HepG2 (cell line): ENCODE measurements around the gene CHMP4B. TPM values are rescaled to one million over a fixed set of nuclear protein-coding genes. Genes with fewer than 3 reads are reported as not detected.

Source experiments
- ADNP ChIP-seq: sonication (generic); formaldehyde crosslinking; IDR thresholded peaks from 2 replicates; pipeline ENCODE4 v1.4.0; 2020; ENCODE audit warnings: missing genetic modification reagents
- BORCS8-MEF2B ChIP-seq: sonication (generic); formaldehyde crosslinking; IDR thresholded peaks from 2 replicates; pipeline ENCODE4 v1.8.0; 2022; ENCODE audit warnings: mild to moderate bottlenecking, missing genetic modification reagents
- CAMTA2 ChIP-seq: sonication (generic); formaldehyde crosslinking; IDR thresholded peaks from 2 replicates; pipeline ENCODE4 v1.4.0; 2020; ENCODE audit warnings: mild to moderate bottlenecking, missing genetic modification reagents, borderline replicate concordance
- DNMT3B ChIP-seq: conservative IDR thresholded peaks from 2 replicates; pipeline ENCODE4 v1.6.1; 2016; ENCODE audit warnings: missing biosample characterization, control low read depth
- DR1 ChIP-seq: sonication (generic); formaldehyde crosslinking; IDR thresholded peaks from 2 replicates; pipeline ENCODE4 v1.8.0; 2021; ENCODE audit warnings: mild to moderate bottlenecking, missing genetic modification reagents, inconsistent platforms
- EP300 ChIP-seq, 3 experiments: sonication (generic) in 1 of 3; formaldehyde crosslinking in 1 of 3; IDR thresholded peaks; 2 replicates each; pipeline versions ENCODE4 v1.5.1 to v1.6.1; 2011 to 2020; ENCODE audit warnings: low read depth in 2 of 3, low read length in 2 of 3, borderline replicate concordance in 1 of 3, improper control_type of control experiment in 1 of 3, mild to moderate bottlenecking in 1 of 3, missing genetic modification reagents in 1 of 3, moderate library complexity in 1 of 3
- HDAC2 ChIP-seq: sonication (generic); formaldehyde crosslinking; IDR thresholded peaks from 2 replicates; pipeline ENCODE4 v1.4.0; 2020; ENCODE audit warnings: missing genetic modification reagents
- HDAC6 ChIP-seq: fragments of 200-600 bp; sonication (generic); IDR thresholded peaks from 2 replicates; pipeline ENCODE4 v1.7.0; 2017; ENCODE audit warnings: mild to moderate bottlenecking, antibody characterized with exemption, low read length, low read depth
- ISL2 ChIP-seq: sonication (generic); formaldehyde crosslinking; IDR thresholded peaks from 2 replicates; pipeline ENCODE4 v1.5.0; 2020; ENCODE audit warnings: missing genetic modification reagents
- MED1 ChIP-seq: sonication (generic); formaldehyde crosslinking; IDR thresholded peaks from 2 replicates; pipeline ENCODE4 v1.4.0; 2020; ENCODE audit warnings: missing genetic modification reagents
- MLLT10 ChIP-seq: sonication (generic); formaldehyde crosslinking; IDR thresholded peaks from 2 replicates; pipeline ENCODE4 v1.4.0; 2020; ENCODE audit warnings: missing genetic modification reagents
- NCOA1 ChIP-seq: sonication (generic); formaldehyde crosslinking; IDR thresholded peaks from 2 replicates; pipeline ENCODE4 v1.9.0; 2021; ENCODE audit warnings: missing genetic modification reagents
- PITX1 ChIP-seq: sonication (generic); formaldehyde crosslinking; IDR thresholded peaks from 2 replicates; pipeline ENCODE4 v1.5.1; 2020; ENCODE audit warnings: mild to moderate bottlenecking, missing genetic modification reagents
- POLR2A ChIP-seq, 2 experiments: IDR thresholded peaks; 2 replicates each; pipeline ENCODE4 v1.6.1; 2011; ENCODE audit warnings: low read depth in 2 of 2, low read length in 2 of 2, mild to moderate bottlenecking in 1 of 2, moderate library complexity in 1 of 2; ENCODE audit not compliant: insufficient read depth in 1 of 2
- SAFB2 ChIP-seq: sonication (generic); formaldehyde crosslinking; IDR thresholded peaks from 2 replicates; pipeline ENCODE4 v1.5.1; 2020; ENCODE audit warnings: missing genetic modification reagents, low read depth, mild to moderate bottlenecking, borderline replicate concordance
- TBX2 ChIP-seq: sonication (generic); formaldehyde crosslinking; IDR thresholded peaks from 2 replicates; pipeline ENCODE4 v1.5.0; 2020; ENCODE audit warnings: missing genetic modification reagents, mild to moderate bottlenecking, borderline replicate concordance
- TFAP4 ChIP-seq: sonication (generic); IDR thresholded peaks from 2 replicates; pipeline ENCODE4 v1.6.1; 2016; ENCODE audit warnings: low read depth, borderline replicate concordance
- TFDP1 ChIP-seq: IDR thresholded peaks from 2 replicates; pipeline ENCODE4 v1.6.1; 2016; ENCODE audit warnings: missing compliant biosample characterization, missing genetic modification reagents, borderline replicate concordance
- UBTF ChIP-seq: sonication (generic); formaldehyde crosslinking; IDR thresholded peaks from 2 replicates; pipeline ENCODE4 v1.4.0; 2020; ENCODE audit warnings: mild to moderate bottlenecking, missing genetic modification reagents
- ZBTB25 ChIP-seq: IDR thresholded peaks from 2 replicates; pipeline ENCODE4 v1.6.1; 2018; ENCODE audit warnings: missing genetic modification reagents
- ZFY ChIP-seq: sonication (generic); formaldehyde crosslinking; IDR thresholded peaks from 2 replicates; pipeline ENCODE4 v1.4.0; 2020; ENCODE audit warnings: missing genetic modification reagents
- ZNF414 ChIP-seq: sonication (generic); formaldehyde crosslinking; IDR thresholded peaks from 2 replicates; pipeline ENCODE4 v1.5.0; 2020; ENCODE audit warnings: missing genetic modification reagents
- ZNF549 ChIP-seq: sonication (generic); formaldehyde crosslinking; IDR thresholded peaks from 2 replicates; pipeline ENCODE4 v1.5.0; 2020; ENCODE audit warnings: missing genetic modification reagents
- polyA plus RNA-seq, 8 experiments: library from polyadenylated mRNA; depleted of rRNA in 3 of 8; stranded (reverse) in 7 of 8; unstranded in 1 of 8; fragments of >200 nt; fragmentation: Illumina TruSeq in 4 of 8; extraction: Trizol in 4 of 8; gene quantifications; 2 replicates each; pipeline versions ENCODE4 v1.2.1 to v1.2.3, GENCODE V29; 2011 to 2016; ENCODE audit warnings: low read depth in 4 of 8, missing spikeins in 1 of 8, mixed read lengths in 1 of 8; ENCODE audit not compliant: insufficient read depth in 1 of 8
- total RNA-seq, 5 experiments: library from RNA; depleted of rRNA; stranded (reverse); fragments of >200 nt; fragmentation: Illumina TruSeq; extraction: Trizol; gene quantifications; 2 replicates each; pipeline ENCODE4 v1.2.3, GENCODE V29; 2016; ENCODE audit warnings: low read depth in 1 of 5

Gene CHMP4B
- total and polyA plus RNA-seq, 2 of the 13 experiments (the other 11 are each of a cell fraction or from before 2014, with no cell fraction given): 40.1 to 45.6 TPM

GRCh38 chr20:33793011-33793931, 17.9 kb upstream of the CHMP4B start (continued):
- TF ChIP-seq UBTF (CRISPR knock-in tag) (peak; percentile 50; the same call in 1 of the 2 replicates), TBX2 (CRISPR knock-in tag) (peak; percentile 44), SAFB2 (CRISPR knock-in tag) (no peak), MLLT10 (CRISPR knock-in tag) (no peak), BORCS8-MEF2B (CRISPR knock-in tag) (peak; percentile 7; the same call in 1 of the 2 replicates), ZBTB25 (no peak), ISL2 (no peak), HDAC2 (CRISPR knock-in tag) (0 out of 2 replicates have a peak, but pooled peaks have one; percentile 55), TFAP4 (peak; percentile 75; the same call in 1 of the 2 replicates), TFDP1 (CRISPR knock-in tag) (no peak), EP300 (IDR thresholded peaks at IDR 0.05; ENCODE audit: low read depth in 2 of 2, low read length in 2 of 2) (no peak), EP300 (CRISPR knock-in tag; IDR thresholded peaks at IDR 0.05; ENCODE audit: borderline replicate concordance) (peak; percentile 30; the same call in 1 of the 2 replicates), HDAC6 (no peak), ZNF549 (no peak), POLR2A (IDR thresholded peaks at IDR 0.05; ENCODE audit: insufficient read depth in 1 of 2, low read depth in 2 of 2, low read length in 2 of 2) (no peak), PITX1 (no peak), DNMT3B (CRISPR knock-in tag) (peak; percentile 25; the same call in 1 of the 2 replicates), DR1 (CRISPR knock-in tag) (no peak), MED1 (CRISPR knock-in tag) (0 out of 2 replicates have a peak, but pooled peaks have one; percentile 14), ZFY (peak; percentile 35; the same call in 1 of the 2 replicates), ADNP (CRISPR knock-in tag) (0 out of 2 replicates have a peak, but pooled peaks have one; percentile 42), NCOA1 (CRISPR knock-in tag) (no peak), CAMTA2 (CRISPR knock-in tag) (no peak), ZNF414 (CRISPR knock-in tag) (no peak)
